Prostate gland (tissue), 2 donors: Measurements from ENCODE around the gene FADS2. TPM values are rescaled to one million over a fixed set of nuclear protein-coding genes. Genes with fewer than 3 reads are reported as not detected.

Experiments
- DNase-seq: peaks from one replicate; pipeline ENCODE4 v3.0.0-alpha.2; 2019; ENCODE audit warnings: low spot score
- H3K27ac ChIP-seq, 2 donors: fragments of 200-600 bp; sonication (generic); 2 replicates each; pipeline ENCODE4 v1.5.1; 2017 to 2019
- H3K27me3 ChIP-seq: fragments of 200-600 bp; sonication (generic); replicated peaks from 2 replicates; pipeline ENCODE4 v1.5.1; 2019; ENCODE audit not compliant: insufficient read depth
- H3K36me3 ChIP-seq, 2 donors: fragments of 200-600 bp; sonication (generic); 1 replicate in 1 of 2; 2 replicates in 1 of 2; pipeline versions ENCODE4 v1.5.1 to v1.8.1; 2017 to 2019
- H3K4me1 ChIP-seq: fragments of 200-600 bp; sonication (generic); replicated peaks from 2 replicates; pipeline ENCODE4 v1.5.1; 2019
- H3K4me3 ChIP-seq, 2 donors: fragments of 200-600 bp; sonication (generic); 2 replicates each; pipeline ENCODE4 v1.5.1; 2017 to 2019
- H3K9me3 ChIP-seq: fragments of 200-600 bp; sonication (generic); 2 replicates; pipeline ENCODE4 v1.5.1; 2017
- CTCF ChIP-seq, 4 experiments: fragments of 200-600 bp in 2 of 4; fragments of 450-650 bp in 2 of 4; sonication (generic) in 2 of 4; IDR thresholded peaks; 1 replicate in 3 of 4; 2 replicates in 1 of 4; pipeline ENCODE4 v1.5.1; 2016 to 2019; ENCODE audit warnings: antibody characterized with exemption in 4 of 4, mild to moderate bottlenecking in 2 of 4, moderate library complexity in 2 of 4
- POLR2A ChIP-seq: fragments of 450-650 bp; IDR thresholded peaks from one replicate; pipeline ENCODE4 v1.6.1; 2016; ENCODE audit warnings: antibody characterized with exemption, mild to moderate bottlenecking
- POLR2AphosphoS5 ChIP-seq: sonication (generic); formaldehyde crosslinking; IDR thresholded peaks from one replicate; pipeline ENCODE4 v1.6.1; 2017; ENCODE audit warnings: antibody characterized with exemption
- WGBS: methylation state at CpG from one replicate; pipeline ENCODE4 v1.1.5; 2018; 5-methylcytosine and 5-hydroxymethylcytosine counted together
- intact Hi-C: fragments of 100-400 bp; cut with DNase I; formaldehyde crosslinking; loops from one replicate; pipeline ENCODE4 v1.14.2; 2022
- microRNA counts, 2 donors: library from miRNA; unstranded; fragments of <30 nt; microRNA quantifications; one replicate each; lab custom pipeline; 2016 to 2017
- microRNA-seq: library from miRNA; unstranded; fragments of <30 nt; microRNA quantifications from one replicate; pipeline ENCODE4, GENCODE V29; 2016
- small RNA-seq, 2 donors: library from RNA; depleted of rRNA; stranded (forward); fragments of <200 nt; gene quantifications; one replicate each; pipeline ENCODE3, GENCODE V24; 2016
- total RNA-seq, 2 donors: library from RNA; depleted of rRNA; stranded (reverse); fragments of >200 nt; gene quantifications; one replicate each; pipeline ENCODE4 v1.1.0, GENCODE V29; 2016

The FADS2 gene
- total RNA-seq, 2 donors from 2014 or later, result 67.5 to 213 TPM

- Histone ChIP-seq H3K27me3 (no peaks in the 10 kb centered on the region), H3K27ac (no peak overlapping the region), H3K4me1 (peaks cover 4% of the 10 kb centered on the region), H3K36me3 (no peaks in the 10 kb centered on the region), H3K9me3 (no peaks in the 10 kb centered on the region), H3K4me3 (no peak overlapping the region)
- TF ChIP-seq POLR2AphosphoS5 (no peak), POLR2A (no peak), CTCF (IDR thresholded peaks at IDR 0.05) (no peak)
- intact Hi-C loops, result no loop called here
- WGBS, result 84% methylated on average over 8 of the region's 8 CpGs
- no peak for DNase-seq
Measured at GRCh38 chr11:61913699-61914395, 85.7 kb downstream of the FADS2 start.

GRCh38 chr11:61914471-61915171, 86.5 kb downstream of the FADS2 start:
- TF ChIP-seq POLR2AphosphoS5 (no peak), POLR2A (no peak), CTCF (IDR thresholded peaks at IDR 0.05) (no peak)
- Histone ChIP-seq H3K27ac (no peak overlapping the region), H3K36me3 (no peaks in the 10 kb centered on the region), H3K4me3 (no peak overlapping the region), H3K27me3 (no peaks in the 10 kb centered on the region), H3K9me3 (no peaks in the 10 kb centered on the region), H3K4me1 (peaks cover 4% of the 10 kb centered on the region)
- intact Hi-C loops, result no loop called here
- 89% methylated on average over 7 of the region's 7 CpGs for WGBS
- DNase-seq, result no peak

GRCh38 chr11:61916737-61917333, 88.7 kb downstream of the FADS2 start:
- H3K4me1 ChIP-seq, result peaks cover 4% of the 10 kb centered on the region

More at GRCh38 chr11:61916737-61917333, 88.7 kb downstream of the FADS2 start:
- TF ChIP-seq CTCF (IDR thresholded peaks at IDR 0.05) (no peak), POLR2AphosphoS5 (no peak), POLR2A (no peak)
- Histone ChIP-seq H3K27me3 (no peaks in the 10 kb centered on the region), H3K27ac (peak overlapping the region; percentile 55 to 61), H3K36me3 (no peaks in the 10 kb centered on the region), H3K4me3 (peak overlapping the region; percentile 51 to 60), H3K9me3 (no peaks in the 10 kb centered on the region)
- DNase-seq, result no peak
- intact Hi-C loops, result no loop called here
- WGBS, result 10% methylated on average over 30 of the region's 32 CpGs

MicroRNAs encoded within 50 kb of the gene (microRNA counts, 767-probe panel; counts per million panel counts)
- 1,933 to 2,063 counts per million in 2 donors for microRNA hsa-miR-1908 (lab: Ali Mortazavi, UCI)
- 0 to 431 counts per million in 2 donors for microRNA hsa-miR-611 (lab: Ali Mortazavi, UCI)

Small RNAs within 50 kb of the gene (microRNA-seq; reads per million reads assigned to microRNA genes)
- gene MIR6746, result 0.34 reads per million

Small RNAs within 50 kb of the gene (small RNA-seq; reads per million reads assigned to genes)
- gene MIR6746, result 0 reads per million in 2 donors

Other genes with a start within 250 kb of the FADS2 start
- 100 to 1,000 TPM; 114 to 199 TPM for gene SYT7, start 247.2 kb upstream of the FADS2 start, total RNA-seq
- 10 to 100 TPM; 10.8 to 12.2 TPM for gene DAGLA, start 147.9 kb upstream of the FADS2 start, total RNA-seq
- gene MYRF, start 75.7 kb upstream of the FADS2 start, total RNA-seq, result 1 to 10 TPM in 1 of 2 donors, under 1 TPM in 1; 0.77 to 3.4 TPM
- gene TMEM258, start 35.7 kb upstream of the FADS2 start, total RNA-seq, result 10 to 100 TPM; 34.8 to 82.9 TPM
- gene FEN1, start 35.4 kb upstream of the FADS2 start, total RNA-seq, result 10 to 100 TPM; 12.8 to 18.4 TPM
- 10 to 100 TPM; 15.0 to 38.7 TPM for gene FADS1, start 11.3 kb upstream of the FADS2 start, total RNA-seq
- 10 to 100 TPM; 18.5 to 74.9 TPM for gene FADS3, start 63.2 kb downstream of the FADS2 start, total RNA-seq
- gene RAB3IL1, start 89.3 kb downstream of the FADS2 start, total RNA-seq, result 10 to 100 TPM in 1 of 2 donors, 1 to 10 TPM in 1; 3.5 to 53.0 TPM
- gene BEST1, start 122.1 kb downstream of the FADS2 start, total RNA-seq, result 10 to 100 TPM in 1 of 2 donors, 1 to 10 TPM in 1; 1.5 to 18.0 TPM
- 1,000 to 10,000 TPM; 1,344 to 1,560 TPM for gene FTH1, start 139.3 kb downstream of the FADS2 start, total RNA-seq